HG03135 (cell line): Measurements from ENCODE around the gene CERS1.

ENCODE experiments used
- ATAC-seq: cut with Tn5 transposase; IDR thresholded peaks from one replicate; pipeline ENCODE4 v1.9.1; 2021; ENCODE audit warnings: mild to moderate bottlenecking, moderate library complexity; ENCODE audit not compliant: unreplicated experiment

Gene CERS1

DNA sequence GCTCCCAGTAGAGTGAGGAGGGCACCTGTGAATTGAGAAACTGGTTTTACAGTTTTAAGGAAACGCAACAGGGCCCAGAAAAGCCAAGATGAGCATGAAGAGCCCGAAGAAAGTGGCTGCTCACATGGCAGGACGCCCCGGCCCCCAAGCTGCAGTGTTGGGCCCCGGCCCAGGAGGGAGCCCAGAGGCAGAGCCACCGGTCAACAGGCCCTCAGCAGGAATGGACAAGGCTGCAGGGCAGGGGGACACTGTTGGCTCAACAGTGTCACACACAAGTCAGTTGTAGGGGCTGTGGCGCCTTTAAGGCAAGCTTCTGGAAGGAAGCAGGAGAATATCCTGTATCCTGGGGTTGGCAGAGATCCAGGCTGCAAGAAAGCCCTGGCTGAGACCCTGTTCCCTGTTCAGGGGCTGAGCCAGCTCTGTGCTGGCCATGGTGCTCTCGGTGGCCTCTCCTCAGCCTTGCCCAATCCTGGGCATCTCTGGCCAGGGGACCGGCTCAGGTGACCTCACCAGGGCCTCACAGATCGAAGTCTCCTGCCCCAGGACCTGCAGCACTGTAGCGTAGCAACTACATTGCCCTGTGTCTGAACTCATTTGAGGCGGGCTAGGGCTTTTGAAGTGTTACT, 36.2 kb downstream of the CERS1 start:
- ATAC-seq: no peak

DNA sequence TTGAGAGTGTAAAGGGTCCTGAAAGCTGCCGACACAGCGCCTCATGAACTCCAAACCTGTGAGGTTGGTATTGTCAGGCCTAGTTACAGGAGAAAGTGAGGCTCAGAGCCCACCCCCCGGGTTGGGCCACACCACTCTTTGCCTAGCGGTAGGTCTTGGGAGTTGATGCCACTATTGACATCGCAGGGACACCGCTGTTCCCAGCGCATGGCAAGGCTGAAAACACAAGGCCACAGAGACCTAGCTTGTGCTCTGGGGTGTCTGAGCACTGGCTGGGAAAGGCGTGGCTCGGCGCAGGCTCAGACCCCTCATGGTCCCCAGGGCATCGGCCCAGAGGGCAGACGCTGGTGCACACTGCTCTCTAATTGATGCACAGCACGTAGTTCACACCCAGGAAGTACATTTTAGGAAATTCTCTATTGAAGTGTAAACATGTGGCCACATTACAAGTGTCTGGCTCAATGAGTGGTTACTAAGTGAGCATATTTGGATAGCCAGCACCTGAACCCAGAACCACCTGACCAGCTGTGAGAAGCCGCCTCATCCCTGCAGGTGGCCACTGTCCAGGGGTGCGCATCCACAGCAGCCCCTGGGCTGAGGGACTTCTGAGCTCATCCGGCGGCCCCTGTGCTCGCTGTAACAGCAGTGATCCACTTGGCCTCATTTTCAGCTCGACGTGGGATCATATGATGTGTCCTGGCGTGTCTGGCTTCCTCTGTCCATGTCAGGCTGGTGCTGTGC, 36.9 kb downstream of the CERS1 start:
- no peak for ATAC-seq

DNA sequence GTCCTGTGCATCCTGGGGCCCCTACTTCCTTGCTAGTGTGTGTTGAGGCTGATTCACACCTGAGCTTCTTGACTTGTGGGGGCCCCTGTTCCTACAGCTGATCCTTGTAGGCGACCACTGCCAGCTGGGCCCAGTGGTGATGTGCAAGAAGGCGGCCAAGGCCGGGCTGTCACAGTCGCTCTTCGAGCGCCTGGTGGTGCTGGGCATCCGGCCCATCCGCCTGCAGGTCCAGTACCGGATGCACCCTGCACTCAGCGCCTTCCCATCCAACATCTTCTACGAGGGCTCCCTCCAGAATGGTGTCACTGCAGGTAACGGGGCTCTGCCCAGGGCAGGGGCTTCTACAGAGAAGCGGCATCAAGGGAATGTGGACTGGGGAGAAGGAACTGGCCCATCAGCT, 38.7 kb downstream of the CERS1 start:
- no peak for ATAC-seq

DNA sequence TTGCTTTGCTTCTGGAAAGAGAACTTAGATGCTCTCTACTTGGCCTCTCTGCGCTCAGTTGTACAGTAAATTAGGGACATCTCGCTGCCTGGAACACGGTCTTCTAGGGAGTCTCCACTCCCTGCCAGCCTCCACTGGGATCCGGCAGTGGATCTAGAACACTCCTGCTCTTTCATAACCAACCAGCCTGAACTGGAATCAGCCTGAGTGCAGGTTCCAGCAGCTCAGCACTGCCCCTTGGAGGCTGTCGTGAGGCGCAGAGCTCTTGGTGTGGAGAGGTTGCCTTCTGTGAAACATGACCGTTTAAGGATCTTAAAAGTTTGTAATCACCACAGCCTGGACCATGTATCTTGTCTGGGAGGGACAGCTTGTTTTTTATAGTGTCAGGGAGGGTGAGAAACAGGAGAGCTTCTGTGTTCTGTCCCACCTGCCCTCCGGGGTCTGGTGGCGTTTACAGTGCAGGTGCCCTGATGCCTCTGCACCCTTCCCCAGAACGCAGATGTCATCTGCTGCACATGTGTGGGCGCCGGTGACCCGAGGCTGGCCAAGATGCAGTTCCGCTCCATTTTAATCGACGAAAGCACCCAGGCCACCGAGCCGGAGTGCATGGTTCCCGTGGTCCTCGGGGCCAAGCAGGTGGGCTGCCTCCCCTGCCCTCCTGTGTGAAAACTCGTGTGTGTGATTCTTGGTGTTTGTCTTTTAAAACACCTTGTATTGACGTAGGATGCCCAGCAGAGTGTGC, 39.4 kb downstream of the CERS1 start:
- ATAC-seq: no peak

DNA sequence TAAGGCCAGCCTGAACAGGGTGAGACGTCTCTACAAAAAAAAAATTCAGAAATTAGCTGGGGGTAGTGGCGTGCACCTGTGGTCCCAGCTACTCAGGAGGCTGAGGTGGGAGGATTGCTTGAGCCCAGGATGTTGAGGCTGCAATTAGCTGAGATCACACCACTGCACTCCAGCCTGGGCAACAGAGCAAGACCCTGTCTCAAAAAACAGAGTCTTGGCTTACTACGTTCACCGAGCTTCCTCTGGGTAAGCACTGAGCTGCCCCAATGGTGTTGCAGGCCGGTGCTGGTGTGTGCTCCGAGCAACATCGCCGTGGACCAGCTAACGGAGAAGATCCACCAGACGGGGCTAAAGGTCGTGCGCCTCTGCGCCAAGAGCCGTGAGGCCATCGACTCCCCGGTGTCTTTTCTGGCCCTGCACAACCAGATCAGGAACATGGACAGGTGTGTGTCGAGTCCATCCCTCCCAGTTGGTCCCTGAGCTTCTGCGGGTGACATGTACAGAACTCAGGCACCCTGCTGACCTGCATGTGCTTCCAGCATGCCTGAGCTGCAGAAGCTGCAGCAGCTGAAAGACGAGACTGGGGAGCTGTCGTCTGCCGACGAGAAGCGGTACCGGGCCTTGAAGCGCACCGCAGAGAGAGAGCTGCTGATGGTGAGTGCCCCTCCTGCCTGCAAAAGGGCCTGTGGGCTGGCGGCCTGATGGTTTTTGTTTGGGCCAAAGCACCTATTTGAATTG, 40.1 kb downstream of the CERS1 start:
- no peak for ATAC-seq

DNA sequence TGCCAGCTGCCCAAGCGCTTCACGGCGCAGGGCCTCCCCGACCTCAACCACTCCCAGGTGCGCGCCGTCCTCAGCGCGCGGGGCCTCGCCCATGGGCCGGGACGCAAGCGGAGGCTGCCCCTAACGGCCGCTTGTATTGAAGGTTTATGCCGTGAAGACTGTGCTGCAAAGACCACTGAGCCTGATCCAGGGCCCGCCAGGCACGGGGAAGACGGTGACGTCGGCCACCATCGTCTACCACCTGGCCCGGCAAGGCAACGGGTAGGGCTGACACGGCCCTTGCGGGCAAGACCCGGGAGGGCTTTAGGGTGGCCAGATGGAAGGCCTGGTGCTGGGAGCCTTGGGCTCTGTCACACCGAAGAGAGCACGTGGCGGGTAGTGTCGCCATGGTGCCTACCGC, 41.0 kb downstream of the CERS1 start:
- no peak for ATAC-seq

DNA sequence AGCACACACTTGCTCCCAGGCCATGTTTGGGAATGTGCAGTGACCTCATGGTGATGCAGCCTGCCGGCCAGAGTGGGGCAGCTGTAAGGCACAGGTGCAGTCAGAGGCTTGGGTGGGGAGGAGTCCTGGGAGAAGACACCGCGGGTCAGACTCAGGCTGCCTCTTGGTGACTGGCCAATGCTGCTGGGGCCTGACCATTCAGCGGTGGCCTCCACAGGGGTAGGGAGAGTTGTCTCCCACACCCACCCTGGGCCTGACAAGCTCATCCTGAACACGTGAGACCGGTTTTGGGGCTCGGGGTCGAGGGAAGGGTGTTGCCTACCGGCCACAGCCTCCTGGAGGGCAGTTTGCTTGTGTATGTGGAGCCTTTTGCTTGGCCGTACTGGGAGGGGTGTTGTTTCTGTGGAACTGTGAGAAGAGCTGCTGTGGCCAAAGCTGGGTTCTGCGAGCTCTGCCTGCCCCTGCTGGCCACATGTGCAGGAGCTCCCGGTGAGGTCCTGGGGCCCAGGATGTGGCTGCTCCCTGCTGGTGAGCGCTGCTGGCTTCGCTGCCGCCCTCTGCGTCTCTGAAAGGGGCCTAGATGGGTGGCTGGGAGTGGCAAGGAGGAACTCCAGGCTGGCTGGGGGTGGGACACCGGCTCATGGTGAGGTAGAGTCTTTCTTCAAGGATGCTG, 42.1 kb downstream of the CERS1 start:
- no peak for ATAC-seq

DNA sequence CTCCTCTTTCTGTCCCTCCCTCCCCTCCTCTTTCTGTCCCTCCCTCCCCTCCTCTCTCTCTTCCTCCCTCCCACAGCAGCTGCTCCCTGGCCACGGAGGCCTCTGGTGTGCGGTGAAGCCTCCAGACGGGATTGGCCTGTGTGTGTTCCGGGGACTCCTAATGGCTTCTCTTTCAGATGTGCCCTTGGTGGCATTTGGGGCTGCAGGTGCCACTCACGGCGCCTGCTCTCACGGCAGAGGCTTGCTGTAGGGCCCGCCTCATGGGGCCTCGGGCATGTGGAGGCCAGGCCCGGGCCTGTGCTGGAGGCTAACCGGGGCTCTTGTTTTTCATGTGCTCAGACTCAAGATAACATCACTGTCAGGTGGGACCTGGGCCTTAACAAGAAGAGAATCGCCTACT, 43.3 kb downstream of the CERS1 start:
- ATAC-seq: no peak

DNA sequence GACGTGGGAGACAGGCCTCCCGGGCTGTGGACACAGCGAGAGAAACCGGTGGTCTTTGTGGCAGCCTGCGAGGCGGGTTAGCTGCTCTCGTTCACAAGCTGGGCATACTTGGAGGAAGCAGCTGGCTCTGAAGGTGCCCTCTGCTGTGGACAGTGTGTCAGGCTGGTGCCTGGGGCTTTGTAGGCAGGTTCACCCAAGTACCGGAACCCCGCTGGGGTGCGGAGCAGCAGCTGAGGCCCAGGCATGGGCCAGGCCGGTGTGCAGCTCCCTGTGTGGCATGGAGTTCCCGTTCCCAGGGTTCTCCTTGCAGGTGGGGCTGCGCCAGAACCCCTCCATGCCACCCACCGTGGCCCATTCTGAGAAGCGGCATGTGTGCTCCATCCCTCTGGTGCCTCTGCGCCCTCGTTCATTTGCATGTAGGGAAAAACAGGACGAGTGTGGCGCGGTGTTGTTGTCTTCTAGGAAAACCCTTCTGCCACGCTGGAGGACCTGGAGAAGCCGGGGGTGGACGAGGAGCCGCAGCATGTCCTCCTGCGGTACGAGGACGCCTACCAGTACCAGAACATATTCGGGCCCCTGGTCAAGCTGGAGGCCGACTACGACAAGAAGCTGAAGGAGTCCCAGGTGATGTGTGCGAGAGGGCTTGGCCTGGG, 44.2 kb downstream of the CERS1 start:
- no peak for ATAC-seq

DNA sequence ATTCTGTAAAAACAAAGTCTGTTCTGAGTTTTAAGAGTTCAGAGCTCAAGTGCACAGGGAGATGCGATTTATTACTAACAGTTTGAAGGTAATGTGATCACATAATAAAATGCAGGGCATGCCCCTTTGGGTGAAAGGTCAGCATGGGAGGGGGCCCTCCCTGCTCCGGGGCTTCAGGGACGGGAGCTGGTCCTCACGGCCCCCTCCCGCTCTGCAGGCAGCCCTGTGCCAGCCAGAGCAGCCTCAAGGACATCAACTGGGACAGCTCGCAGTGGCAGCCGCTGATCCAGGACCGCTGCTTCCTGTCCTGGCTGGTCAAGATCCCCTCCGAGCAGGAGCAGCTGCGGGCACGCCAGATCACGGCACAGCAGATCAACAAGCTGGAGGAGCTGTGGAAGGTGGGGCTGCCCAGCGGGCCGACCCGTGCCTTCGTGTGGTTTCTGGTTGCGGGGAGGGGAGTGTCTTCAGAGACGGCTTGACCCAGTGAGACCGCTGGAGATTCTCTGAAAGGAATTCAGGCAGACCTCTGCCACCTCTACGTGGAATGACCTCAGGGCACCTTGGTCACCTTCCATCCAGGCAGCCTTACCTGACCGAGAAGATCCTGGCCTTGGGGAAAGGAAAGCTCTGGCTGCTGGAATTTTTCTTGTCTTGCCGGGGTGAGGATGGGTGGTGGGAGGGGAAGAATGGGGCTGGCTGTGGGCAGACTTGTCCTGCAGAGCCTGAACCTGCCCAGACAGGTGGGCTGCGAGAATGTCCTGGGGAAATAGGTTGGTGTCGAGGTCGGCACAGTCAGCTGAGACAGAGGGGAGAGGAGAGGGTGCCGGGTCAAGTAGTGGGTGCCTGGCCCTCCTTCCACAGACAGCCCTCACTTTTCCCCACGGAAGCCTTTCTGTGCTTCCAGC, 45.2 kb downstream of the CERS1 start:
- no peak for ATAC-seq

DNA sequence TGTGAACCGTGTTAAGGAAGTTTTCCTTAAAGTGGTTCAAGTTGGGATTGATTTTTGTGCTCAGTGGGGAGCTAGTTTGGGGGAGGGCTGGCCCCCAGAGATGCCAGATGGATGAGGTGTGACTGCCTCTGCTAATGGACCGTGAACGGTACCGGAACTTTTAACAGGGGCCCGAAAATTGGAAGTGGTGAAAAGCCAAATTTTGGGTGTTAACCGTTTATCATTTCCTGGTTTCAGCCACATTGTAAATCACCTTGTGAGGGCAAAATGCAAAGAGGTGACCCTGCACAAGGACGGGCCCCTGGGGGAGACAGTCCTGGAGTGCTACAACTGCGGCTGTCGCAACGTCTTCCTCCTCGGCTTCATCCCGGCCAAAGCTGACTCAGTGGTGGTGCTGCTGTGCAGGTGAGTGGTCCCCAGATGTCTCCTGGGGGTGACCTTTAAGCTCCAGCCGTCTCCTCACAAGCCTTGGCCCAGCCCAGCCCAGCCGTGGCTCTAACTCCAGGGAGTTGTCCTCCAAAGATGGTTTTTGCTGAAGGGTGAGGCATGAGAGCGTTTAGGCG, 46.0 kb downstream of the CERS1 start:
- no peak for ATAC-seq

DNA sequence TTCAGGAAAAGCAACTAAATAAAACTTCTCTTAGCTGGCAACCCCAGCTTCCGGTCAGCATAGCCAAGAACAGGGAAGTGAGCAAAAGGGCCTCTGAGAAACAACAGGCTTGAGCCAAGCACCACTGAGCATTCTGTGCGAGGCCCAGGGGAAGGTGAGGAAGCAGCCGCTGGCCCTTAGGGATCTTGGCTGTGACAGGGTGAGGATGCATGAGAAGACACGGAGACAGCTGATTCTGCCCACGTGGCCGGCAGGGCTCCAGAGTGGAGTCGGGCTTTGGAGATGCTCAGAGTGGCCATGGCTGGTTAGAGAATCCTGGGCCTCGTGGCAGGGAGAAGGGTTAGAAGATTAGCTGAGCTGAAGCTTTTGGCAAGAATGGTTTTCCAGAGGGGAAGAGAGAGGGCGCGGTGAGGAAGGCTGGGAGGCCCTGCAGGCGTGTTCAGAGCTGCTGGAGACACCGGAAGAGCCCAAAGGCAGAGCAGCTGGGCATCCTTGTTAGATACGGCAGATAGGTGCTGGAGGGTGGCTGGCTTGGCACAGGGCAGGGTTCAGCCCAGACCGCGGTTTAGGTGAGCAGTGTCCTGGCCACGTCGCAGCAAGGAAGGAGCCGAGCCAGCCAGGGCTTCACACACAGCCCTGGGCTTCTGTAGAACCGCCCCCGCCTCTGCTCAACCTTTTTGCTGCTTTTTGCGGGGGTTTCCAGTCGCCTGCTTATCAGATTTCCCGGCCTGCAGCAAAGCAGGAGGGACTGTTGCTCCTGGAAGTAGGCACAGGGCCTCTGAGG, 46.9 kb downstream of the CERS1 start:
- ATAC-seq: no peak

DNA sequence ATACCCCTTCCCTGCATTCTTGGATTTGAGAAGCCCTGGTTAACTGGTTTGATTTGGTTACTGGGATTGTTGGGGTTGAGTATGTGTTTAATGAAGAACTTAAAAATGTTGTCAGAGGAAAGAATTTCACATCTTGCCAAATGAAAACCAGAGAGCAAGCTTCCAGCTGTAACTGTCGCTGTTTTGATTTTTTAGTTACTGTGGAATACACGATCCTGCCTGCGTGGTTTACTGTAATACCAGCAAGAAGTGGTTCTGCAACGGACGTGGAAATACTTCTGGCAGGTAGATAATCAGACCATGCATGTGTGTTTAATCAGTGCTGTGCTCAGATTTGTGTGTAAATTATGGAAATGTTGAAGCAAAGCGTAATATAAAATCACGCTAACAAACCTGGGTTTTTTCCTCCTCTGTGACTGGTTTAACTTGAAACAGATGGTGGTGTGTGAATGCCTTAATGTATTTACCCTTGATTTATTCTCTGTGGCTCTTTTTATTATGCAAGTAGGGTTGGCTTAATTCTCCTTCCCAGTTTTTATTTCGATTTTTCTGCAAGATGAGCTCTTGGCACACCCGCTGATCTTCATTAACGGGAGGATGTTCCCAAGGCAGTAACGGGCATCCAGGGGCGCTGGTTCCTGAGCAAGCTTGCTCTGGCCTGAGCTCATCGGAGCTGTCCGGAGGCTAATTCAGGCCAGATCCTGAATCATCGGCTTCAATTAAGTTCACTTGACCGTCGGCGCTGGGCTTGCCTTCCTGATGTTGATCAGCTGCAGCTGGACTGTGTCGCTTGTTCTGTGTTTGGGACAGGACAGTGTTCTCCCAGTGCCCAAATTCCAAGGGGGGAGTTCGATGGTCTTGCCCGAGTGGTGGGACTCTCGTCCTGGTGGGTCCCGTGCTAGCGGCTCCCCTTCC, 48.2 kb downstream of the CERS1 start:
- no peak for ATAC-seq

DNA sequence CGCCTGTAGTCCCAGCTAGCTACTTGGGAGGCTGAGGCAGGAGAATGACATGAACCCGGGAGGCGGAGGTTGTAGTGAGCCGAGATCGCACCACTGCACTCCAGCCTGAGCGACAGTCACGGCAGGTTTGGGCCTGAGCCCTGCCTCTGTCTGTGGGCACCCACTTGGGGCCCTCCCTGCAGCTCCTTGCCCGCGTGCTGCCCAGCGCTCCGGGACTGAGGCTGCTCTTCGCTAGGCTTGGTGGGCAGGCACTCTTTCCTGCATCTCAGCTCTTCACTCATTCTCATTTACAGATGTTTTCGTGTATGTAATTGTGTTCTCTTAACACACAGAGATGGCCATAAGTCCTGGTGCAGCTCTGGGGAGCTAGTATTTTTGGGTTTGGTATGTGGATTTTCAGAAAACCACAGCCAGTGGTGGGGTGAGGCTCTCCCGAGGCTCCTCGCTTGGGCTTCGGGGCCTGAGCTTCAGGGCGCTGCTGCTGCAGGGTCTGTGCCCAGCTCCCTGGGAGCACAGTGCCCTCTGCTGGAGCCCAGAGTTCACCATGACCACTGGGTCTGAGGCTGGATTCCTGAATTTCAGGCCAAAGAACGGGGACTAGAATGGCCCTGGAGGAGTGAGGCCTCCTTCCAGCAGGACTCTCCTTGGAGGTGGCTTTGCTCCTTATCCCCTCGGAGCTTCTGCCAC, 49.0 kb downstream of the CERS1 start:
- no peak for ATAC-seq

DNA sequence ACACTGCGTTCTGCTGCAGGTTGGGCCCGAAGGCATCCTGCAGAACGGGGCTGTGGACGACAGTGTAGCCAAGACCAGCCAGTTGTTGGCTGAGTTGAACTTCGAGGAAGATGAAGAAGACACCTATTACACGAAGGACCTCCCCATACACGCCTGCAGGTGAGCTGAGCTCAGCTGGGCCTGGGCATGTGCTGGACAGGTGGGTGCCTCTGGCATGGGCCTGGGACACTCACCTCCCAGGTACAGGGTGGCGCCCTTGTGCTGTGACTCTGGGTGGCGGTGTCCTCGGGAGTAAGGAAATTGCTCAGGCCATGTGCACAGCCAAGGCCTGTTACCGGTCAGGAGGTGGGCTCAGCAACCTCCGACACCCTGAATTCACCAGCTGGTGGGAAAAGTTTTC, 50.0 kb downstream of the CERS1 start:
- no peak for ATAC-seq

DNA sequence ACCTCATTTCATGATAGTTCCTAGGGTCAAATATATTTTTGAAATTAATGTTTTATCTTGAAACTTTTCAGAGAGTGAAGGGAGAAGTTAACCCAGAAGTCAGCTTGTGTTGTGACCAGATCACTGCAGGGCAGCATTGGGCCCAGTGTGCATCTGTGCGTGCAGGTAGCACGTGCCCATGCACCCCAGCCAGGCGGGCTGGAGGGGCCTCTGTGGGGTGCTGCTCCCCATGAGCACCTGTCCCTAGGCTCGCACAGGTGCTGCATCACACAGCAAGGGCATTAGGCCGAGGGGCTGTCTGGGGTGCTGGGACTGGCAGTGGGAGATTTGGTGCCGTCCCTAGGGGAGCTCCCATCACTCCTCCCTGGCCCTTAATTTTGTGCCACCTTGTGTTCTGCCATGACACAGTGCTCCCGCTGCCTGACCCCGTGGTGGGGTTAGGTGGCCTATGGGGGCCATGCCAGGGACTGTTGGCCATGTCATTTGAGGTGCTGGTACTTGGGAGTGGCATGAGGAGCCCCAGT, 51.1 kb downstream of the CERS1 start:
- no peak for ATAC-seq
